HEK293 (cell line): ENCODE results near the gene KANSL1.
"Not testable (repeated sequence)": the region's sequence is repeated elsewhere in the genome, so short reads cannot be mapped to it uniquely, and the experiment has no call there.

Source experiments
- CTCF ChIA-PET: fragments of 350-600 bp; formaldehyde crosslinking; extraction: SDS; loops from one replicate; lab custom pipeline; 2021; ENCODE audit warnings: antibody characterized with exemption; lab: Yijun Ruan, JAX
- POLR2A ChIA-PET: fragments of 300-600 bp; formaldehyde crosslinking; extraction: SDS; loops from one replicate; lab custom pipeline; 2020; ENCODE audit warnings: antibody characterized with exemption, inconsistent platforms; lab: Yijun Ruan, JAX
- H3K27ac ChIP-seq: fragments of 200-500 bp; sonication (Bioruptor generic); 2 replicates; pipeline ENCODE4 v1.5.1; 2014; ENCODE audit warnings: low read depth, low read length, control low read depth, inconsistent platforms; ENCODE audit errors: extremely low read depth
- H3K36me3 ChIP-seq, 2 experiments: fragments of 200-500 bp in 1 of 2; sonication (Bioruptor generic) in 1 of 2; 1 replicate in 1 of 2; 2 replicates in 1 of 2; pipeline ENCODE4 v1.5.1; 2014 to 2017; ENCODE audit warnings: inconsistent platforms in 2 of 2, low read length in 2 of 2; ENCODE audit not compliant: control insufficient read depth in 2 of 2, insufficient read depth in 1 of 2
- H3K4me1 ChIP-seq: fragments of 200-500 bp; sonication (Bioruptor generic); 2 replicates; pipeline ENCODE4 v1.5.1; 2014; ENCODE audit warnings: mild to moderate bottlenecking, low read length, inconsistent platforms; ENCODE audit not compliant: control insufficient read depth, insufficient read depth
- H3K4me3 ChIP-seq: 2 replicates; pipeline ENCODE4 v1.5.1; 2011; ENCODE audit warnings: low read depth, mild to moderate bottlenecking, control low read depth, low read length, moderate library complexity
- H3K9me3 ChIP-seq: fragments of 200-500 bp; sonication (Bioruptor generic); 2 replicates; pipeline ENCODE4 v1.5.1; 2014; ENCODE audit warnings: low read depth, low read length, inconsistent platforms; ENCODE audit not compliant: control insufficient read depth, insufficient read depth
- IKZF3 ChIP-seq: fragments of 450-650 bp; IDR thresholded peaks from 2 replicates; pipeline ENCODE4 v1.5.0; 2018; ENCODE audit warnings: missing biosample characterization, mild to moderate bottlenecking, missing genetic modification characterization, moderate library complexity
- INSM2 ChIP-seq: fragments of 450-650 bp; formaldehyde crosslinking; IDR thresholded peaks from 2 replicates; pipeline ENCODE4 v1.5.1; 2016; ENCODE audit warnings: missing biosample characterization, missing genetic modification characterization
- KLF10 ChIP-seq: fragments of 450-650 bp; IDR thresholded peaks from 2 replicates; pipeline ENCODE4 v1.5.1; 2018; ENCODE audit warnings: missing biosample characterization, mild to moderate bottlenecking, missing genetic modification characterization
- OSR2 ChIP-seq: fragments of 450-650 bp; formaldehyde crosslinking; IDR thresholded peaks from 2 replicates; pipeline ENCODE4 v1.5.1; 2016; ENCODE audit warnings: missing biosample characterization, missing genetic modification characterization
- PRDM1 ChIP-seq: fragments of 450-650 bp; formaldehyde crosslinking; IDR thresholded peaks from 2 replicates; pipeline ENCODE4; 2016; ENCODE audit warnings: missing biosample characterization, missing genetic modification characterization
- SCRT1 ChIP-seq: fragments of 450-650 bp; formaldehyde crosslinking; IDR thresholded peaks from 2 replicates; pipeline ENCODE4 v1.5.1; 2016; ENCODE audit warnings: missing biosample characterization, missing genetic modification characterization, borderline replicate concordance
- SCRT2 ChIP-seq: fragments of 450-650 bp; formaldehyde crosslinking; IDR thresholded peaks from 2 replicates; pipeline ENCODE4 v1.5.1; 2016; ENCODE audit warnings: missing biosample characterization, missing genetic modification characterization
- ZBTB17 ChIP-seq: fragments of 450-650 bp; formaldehyde crosslinking; IDR thresholded peaks from 2 replicates; pipeline ENCODE4 v1.5.1; 2016; ENCODE audit warnings: missing biosample characterization, missing genetic modification characterization
- ZNF133 ChIP-seq: fragments of 450-650 bp; formaldehyde crosslinking; IDR thresholded peaks from 2 replicates; pipeline ENCODE4 v1.5.1; 2016; ENCODE audit warnings: missing biosample characterization, missing genetic modification characterization
- ZNF324 ChIP-seq: fragments of 450-650 bp; formaldehyde crosslinking; IDR thresholded peaks from 2 replicates; pipeline ENCODE4 v1.5.1; 2016; ENCODE audit warnings: missing biosample characterization, missing genetic modification characterization
- ZNF335 ChIP-seq: fragments of 450-650 bp; formaldehyde crosslinking; conservative IDR thresholded peaks from 2 replicates; pipeline ENCODE4 v1.5.1; 2016; ENCODE audit warnings: missing biosample characterization, missing genetic modification characterization
- ZNF391 ChIP-seq: fragments of 450-650 bp; formaldehyde crosslinking; IDR thresholded peaks from 2 replicates; pipeline ENCODE4 v1.5.1; 2016; ENCODE audit warnings: low read depth, missing biosample characterization, missing genetic modification characterization, borderline replicate concordance
- ZNF600 ChIP-seq: fragments of 450-650 bp; formaldehyde crosslinking; IDR thresholded peaks from 2 replicates; pipeline ENCODE4 v1.5.1; 2016; ENCODE audit warnings: missing biosample characterization, missing genetic modification characterization
- ZNF639 ChIP-seq: fragments of 450-650 bp; formaldehyde crosslinking; IDR thresholded peaks from 2 replicates; pipeline ENCODE4 v1.5.1; 2016; ENCODE audit warnings: missing biosample characterization, missing genetic modification characterization
- ZNF792 ChIP-seq: fragments of 450-650 bp; formaldehyde crosslinking; IDR thresholded peaks from 2 replicates; pipeline ENCODE4 v1.5.1; 2016; ENCODE audit warnings: missing biosample characterization, missing genetic modification characterization
- ZSCAN23 ChIP-seq: fragments of 450-650 bp; formaldehyde crosslinking; IDR thresholded peaks from 2 replicates; pipeline ENCODE4 v1.5.1; 2016; ENCODE audit warnings: missing biosample characterization, missing genetic modification characterization
- TF ChIP-seq, protein P1 (sequence below): fragments of 450-650 bp; formaldehyde crosslinking; IDR thresholded peaks from 2 replicates; pipeline ENCODE4 v1.5.1; 2016; ENCODE audit warnings: missing biosample characterization, missing genetic modification characterization

The KANSL1 gene

GRCh38 chr17:46101785-46102617, 91.2 kb downstream of the KANSL1 start:
- H3K36me3 ChIP-seq, H3K9me3 ChIP-seq, H3K4me3 ChIP-seq: not testable (repeated sequence)
- H3K4me1 ChIP-seq = peaks cover 20% of the 10 kb centered on the region
- CTCF ChIA-PET = interaction anchor here (1.0 to 1.9 kb wide), 6 partner anchors 15 to 185 kb away, joined by 3 to 8 read pairs (median 6); partner anchors contain the start of gene KANSL1
- H3K27ac ChIP-seq = 0 out of 2 replicates have a peak overlapping the region, but pooled peaks have one; percentile 0
- TF ChIP-seq ZNF639 (tag by site-specific recombination) (0 out of 2 replicates have a peak, but pooled peaks have one; percentile 40), PRDM1 (0 out of 2 replicates have a peak, but pooled peaks have one; percentile 5), ZBTB17 (tag by site-specific recombination) (peak; percentile 87), IKZF3 (tag by site-specific recombination) (0 out of 2 replicates have a peak, but pooled peaks have one; percentile 24), KLF10 (tag by site-specific recombination) (peak; percentile 13; the same call in 1 of the 2 replicates), SCRT1 (tag by site-specific recombination) (peak; percentile 74), ZNF600 (tag by site-specific recombination) (peak; percentile 97), SCRT2 (tag by site-specific recombination) (peak; percentile 78), OSR2 (tag by site-specific recombination) (peak; percentile 17; the same call in 1 of the 2 replicates), ZSCAN23 (tag by site-specific recombination) (peak; percentile 38; the same call in 1 of the 2 replicates), ZNF792 (tag by site-specific recombination) (0 out of 2 replicates have a peak, but pooled peaks have one; percentile 17), ZNF324 (tag by site-specific recombination) (0 out of 2 replicates have a peak, but pooled peaks have one; percentile 37), ZNF335 (tag by site-specific recombination) (peak; percentile 50; the same call in 1 of the 2 replicates), ZNF133 (tag by site-specific recombination) (peak; percentile 89), ZNF391 (tag by site-specific recombination) (peak; percentile 38; the same call in 1 of the 2 replicates), INSM2 (tag by site-specific recombination) (0 out of 2 replicates have a peak, but pooled peaks have one; percentile 20)
- TF ChIP-seq, protein P1, sequence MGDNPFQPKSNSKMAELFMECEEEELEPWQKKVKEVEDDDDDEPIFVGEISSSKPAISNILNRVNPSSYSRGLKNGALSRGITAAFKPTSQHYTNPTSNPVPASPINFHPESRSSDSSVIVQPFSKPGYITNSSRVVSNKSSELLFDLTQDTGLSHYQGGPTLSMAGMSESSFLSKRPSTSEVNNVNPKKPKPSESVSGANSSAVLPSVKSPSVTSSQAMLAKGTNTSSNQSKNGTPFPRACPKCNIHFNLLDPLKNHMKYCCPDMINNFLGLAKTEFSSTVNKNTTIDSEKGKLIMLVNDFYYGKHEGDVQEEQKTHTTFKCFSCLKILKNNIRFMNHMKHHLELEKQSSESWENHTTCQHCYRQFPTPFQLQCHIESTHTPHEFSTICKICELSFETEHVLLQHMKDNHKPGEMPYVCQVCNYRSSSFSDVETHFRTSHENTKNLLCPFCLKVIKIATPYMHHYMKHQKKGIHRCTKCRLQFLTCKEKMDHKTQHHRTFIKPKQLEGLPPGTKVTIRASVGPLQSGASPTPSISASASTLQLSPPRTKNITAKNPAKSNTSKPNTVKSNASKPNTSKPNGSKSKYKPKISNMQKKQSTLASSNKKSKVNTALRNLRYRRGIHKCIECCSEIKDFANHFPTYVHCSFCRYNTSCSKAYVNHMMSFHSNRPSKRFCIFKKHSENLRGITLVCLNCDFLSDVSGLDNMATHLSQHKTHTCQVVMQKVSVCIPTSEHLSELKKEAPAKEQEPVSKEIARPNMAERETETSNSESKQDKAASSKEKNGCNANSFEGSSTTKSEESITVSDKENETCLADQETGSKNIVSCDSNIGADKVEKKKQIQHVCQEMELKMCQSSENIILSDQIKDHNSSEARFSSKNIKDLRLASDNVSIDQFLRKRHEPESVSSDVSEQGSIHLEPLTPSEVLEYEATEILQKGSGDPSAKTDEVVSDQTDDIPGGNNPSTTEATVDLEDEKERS (tag by site-specific recombination) = 0 out of 2 replicates have a peak, but pooled peaks have one; percentile 51
- TF ChIP-seq, all 188 proteins: peak for 17; not testable (repeated sequence) for 171
- POLR2A ChIA-PET = interaction anchor here (0.7 to 2.5 kb wide), 5 partner anchors 15 to 1905 kb away, joined by 3 to 9 read pairs (median 6); partner anchors contain the start of gene KANSL1
